Body of pancreas (tissue), 4 donors: ENCODE data around the gene CFAP20.

ENCODE experiments used
- CTCF ChIP-seq, 7 experiments: fragments of 450-650 bp in 4 of 7; fragments of 200-600 bp in 3 of 7; sonication (generic) in 3 of 7; IDR thresholded peaks; one replicate each; pipeline ENCODE4 v1.5.1; 2016 to 2019; ENCODE audit warnings: antibody characterized with exemption in 7 of 7
- POLR2A ChIP-seq, 3 donors: fragments of 450-650 bp; IDR thresholded peaks; one replicate each; pipeline ENCODE4 v1.6.1; 2016; ENCODE audit warnings: antibody characterized with exemption in 3 of 3, mild to moderate bottlenecking in 2 of 3

GRCh38 chr16:58094026-58094425, 35.2 kb downstream of the CFAP20 start:
- TF ChIP-seq CTCF (IDR thresholded peaks at IDR 0.05) (no peak), POLR2A (IDR thresholded peaks at IDR 0.05) (no peak)
